GM18873 (cell line): Measurements from ENCODE around the gene CCPG1.
"Not testable (repeated sequence)": the region's sequence is repeated elsewhere in the genome, so short reads cannot be mapped to it uniquely, and the experiment has no call there.

Source experiments
- ATAC-seq: cut with Tn5 transposase; IDR thresholded peaks from one replicate; pipeline ENCODE4 v1.9.1; 2021; ENCODE audit warnings: mild to moderate bottlenecking, moderate library complexity, moderate number of reproducible peaks; ENCODE audit not compliant: unreplicated experiment, low FRiP score

CCPG1 gene, protein sequence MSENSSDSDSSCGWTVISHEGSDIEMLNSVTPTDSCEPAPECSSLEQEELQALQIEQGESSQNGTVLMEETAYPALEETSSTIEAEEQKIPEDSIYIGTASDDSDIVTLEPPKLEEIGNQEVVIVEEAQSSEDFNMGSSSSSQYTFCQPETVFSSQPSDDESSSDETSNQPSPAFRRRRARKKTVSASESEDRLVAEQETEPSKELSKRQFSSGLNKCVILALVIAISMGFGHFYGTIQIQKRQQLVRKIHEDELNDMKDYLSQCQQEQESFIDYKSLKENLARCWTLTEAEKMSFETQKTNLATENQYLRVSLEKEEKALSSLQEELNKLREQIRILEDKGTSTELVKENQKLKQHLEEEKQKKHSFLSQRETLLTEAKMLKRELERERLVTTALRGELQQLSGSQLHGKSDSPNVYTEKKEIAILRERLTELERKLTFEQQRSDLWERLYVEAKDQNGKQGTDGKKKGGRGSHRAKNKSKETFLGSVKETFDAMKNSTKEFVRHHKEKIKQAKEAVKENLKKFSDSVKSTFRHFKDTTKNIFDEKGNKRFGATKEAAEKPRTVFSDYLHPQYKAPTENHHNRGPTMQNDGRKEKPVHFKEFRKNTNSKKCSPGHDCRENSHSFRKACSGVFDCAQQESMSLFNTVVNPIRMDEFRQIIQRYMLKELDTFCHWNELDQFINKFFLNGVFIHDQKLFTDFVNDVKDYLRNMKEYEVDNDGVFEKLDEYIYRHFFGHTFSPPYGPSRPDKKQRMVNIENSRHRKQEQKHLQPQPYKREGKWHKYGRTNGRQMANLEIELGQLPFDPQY

DNA sequence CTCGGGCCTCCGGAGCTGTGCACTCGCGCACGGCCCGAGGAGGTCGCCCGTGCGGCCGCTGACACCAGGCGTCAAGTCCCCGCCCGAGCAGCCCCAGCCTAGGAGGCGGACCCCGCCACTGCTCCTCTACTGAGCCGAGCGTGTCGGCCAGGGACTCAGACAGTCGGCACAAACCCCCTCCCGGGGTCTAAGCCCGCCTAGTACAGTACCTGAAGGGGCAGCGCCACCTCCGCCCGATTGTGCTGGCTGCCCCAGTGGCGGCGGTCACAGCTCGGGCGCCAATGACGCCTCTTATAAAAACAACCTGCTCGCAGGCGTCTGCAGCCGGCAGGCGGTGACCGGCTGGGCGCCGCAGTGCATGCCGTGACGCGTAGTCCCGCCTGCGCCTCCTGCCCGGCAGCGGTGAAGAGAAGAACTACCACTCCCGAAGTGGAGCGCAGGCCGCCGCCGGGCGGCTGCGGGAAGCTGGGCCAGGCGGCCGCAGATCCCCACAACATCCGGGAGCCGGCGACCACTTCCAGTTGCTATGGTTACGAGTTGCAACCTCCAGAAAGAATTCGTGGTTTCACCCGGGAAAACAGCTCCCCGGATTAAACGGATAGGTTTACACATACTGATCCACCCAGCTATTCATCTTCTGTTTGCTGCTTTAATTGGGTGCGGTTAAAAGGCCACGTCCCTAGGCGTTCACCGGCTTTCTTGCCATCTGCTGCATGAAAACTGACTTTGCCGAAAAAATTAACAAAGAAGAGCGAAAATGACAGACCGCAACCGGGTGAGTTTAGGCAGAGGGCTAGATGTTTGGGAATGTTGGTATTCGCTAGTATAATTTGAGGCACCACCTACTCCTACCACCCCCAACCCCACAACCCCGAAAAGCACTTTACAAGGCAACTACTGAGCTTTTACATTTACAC lies at the start of gene CCPG1, which contains the start of gene PIERCE2:
Gene CCPG1, minus strand, starts transcription at position 348 of the 917 bp plus-strand sequence. CDS start 18,935 bp downstream, outside the sequence.
Gene PIERCE2, plus strand, starts transcription at position 484 of the 917 bp plus-strand sequence. Its CDS starts 274 bp downstream, at position 758.
- ATAC-seq, result peak; percentile 94

DNA sequence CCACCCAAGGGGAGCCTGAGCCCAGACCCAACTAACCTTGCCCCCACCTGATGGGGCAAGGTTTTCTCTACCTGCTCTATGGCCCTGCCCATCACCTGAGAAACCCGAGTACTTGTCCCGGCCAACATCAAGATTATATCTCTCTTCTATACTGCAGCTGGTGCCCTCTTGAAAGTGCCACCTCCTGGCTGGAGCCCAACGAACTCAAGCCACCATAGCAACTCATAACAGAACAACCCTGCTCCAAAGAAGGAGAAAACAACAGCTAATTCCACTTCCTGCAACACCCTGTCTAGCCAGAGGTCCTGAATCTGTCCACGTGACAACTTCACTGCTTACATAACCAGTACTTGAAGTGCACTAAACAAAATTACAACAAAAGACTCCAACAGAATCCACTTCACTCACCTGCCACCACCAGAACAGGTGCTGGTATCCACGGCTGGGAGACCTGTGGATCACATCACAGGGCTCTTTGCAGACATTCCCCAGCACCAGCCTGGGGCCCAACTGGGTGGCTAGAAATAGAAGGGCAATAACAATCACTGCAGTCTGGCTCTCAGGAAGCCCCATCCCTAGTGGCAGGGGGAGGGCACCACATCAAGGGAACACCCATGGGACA lies 49.4 kb upstream of the CCPG1 start:
- ATAC-seq, result no peak

DNA sequence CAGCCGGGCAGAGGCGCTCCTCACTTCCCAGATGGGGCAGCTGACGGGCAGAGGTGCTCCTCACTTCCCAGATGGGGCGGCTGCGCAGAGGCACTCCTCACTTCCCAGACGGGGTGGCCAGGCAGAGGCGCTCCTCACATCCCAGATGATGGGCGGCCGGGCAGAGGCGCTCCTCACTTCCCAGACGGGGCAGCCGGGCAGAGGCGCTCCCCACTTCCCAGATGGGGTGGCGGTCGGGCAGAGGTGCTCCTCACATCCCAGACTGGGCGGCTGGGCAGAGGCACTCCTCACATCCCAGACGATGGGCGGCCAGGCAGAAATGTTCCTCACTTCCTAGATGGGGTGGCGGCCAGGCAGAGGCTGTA lies 38.9 kb upstream of the CCPG1 start:
- not testable (repeated sequence) for ATAC-seq

DNA sequence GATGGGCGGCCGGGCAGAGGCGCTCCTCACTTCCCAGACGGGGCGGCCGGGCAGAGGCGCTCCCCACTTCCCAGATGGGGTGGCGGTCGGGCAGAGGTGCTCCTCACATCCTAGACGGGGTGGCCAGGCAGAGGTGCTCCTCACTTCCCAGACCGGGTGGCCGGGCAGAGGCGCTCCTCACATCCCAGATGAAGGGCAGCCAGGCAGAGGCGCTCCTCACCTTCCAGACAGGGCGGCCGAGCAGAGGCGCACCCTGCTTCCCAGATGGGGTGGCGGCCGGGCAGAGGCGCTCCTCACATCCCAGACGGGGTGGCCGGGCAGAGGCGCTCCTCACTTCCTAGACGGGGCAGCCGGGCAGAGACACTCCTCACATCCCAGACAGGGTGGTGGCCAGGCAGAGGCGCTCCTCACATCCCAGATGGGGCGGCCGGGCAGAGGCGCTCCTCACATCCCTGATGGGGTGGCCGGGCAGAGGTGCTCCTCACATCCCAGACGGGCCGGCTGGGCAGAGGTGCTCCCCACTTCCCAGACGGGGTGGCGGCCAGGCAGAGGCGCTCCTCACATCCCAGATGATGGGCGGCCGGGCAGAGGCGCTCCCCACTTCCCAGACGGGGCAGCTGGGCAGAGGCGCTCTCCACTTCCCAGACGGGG lies 38.3 kb upstream of the CCPG1 start:
- ATAC-seq, result not testable (repeated sequence)

- ATAC-seq, result not testable (repeated sequence)
Measured at GRCh38 chr15:55445936-55446335, 37.8 kb upstream of the CCPG1 start.

DNA sequence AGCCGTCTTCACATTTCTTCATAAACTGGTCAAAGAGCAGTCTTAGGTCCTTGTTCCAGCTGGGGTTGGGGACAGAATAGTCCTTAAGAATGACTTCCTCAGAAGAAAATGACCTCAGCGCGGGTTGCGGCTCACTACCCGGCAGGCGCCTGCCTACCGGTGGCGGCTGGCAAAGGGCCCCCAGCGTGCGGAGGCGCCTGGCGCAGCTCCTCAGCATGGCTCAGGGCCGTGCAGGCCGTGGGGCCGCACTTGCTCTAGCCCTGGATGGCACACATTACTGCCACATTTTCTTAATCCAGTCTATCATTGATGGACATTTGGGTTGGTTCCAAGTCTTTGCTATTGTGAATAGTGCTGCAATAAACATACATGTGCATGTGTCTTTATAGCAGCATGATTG lies 35.0 kb upstream of the CCPG1 start:
- ATAC-seq, result not testable (repeated sequence)

GRCh38 chr15:55434989-55435825 lies 27.0 kb upstream of the CCPG1 start:
- no peak for ATAC-seq

DNA sequence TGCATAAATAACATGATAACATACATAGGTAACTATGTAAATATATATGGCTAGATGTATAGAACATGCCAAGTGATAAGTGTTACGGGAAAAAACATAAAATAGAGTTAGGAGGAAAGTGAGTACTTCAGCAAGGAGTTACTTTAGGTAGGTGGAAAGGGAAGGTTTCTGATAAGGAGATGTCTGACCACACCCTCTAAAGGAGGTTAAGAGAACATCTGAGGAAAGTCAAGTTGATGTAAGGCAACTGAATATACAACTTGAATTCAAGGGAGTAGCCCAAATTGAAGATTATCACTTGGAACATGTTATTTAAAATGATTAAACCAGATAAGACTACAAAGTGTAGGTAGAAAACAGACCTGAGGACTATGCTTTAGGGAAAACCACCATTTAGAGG lies 13.9 kb upstream of the CCPG1 start:
- ATAC-seq, result no peak

DNA sequence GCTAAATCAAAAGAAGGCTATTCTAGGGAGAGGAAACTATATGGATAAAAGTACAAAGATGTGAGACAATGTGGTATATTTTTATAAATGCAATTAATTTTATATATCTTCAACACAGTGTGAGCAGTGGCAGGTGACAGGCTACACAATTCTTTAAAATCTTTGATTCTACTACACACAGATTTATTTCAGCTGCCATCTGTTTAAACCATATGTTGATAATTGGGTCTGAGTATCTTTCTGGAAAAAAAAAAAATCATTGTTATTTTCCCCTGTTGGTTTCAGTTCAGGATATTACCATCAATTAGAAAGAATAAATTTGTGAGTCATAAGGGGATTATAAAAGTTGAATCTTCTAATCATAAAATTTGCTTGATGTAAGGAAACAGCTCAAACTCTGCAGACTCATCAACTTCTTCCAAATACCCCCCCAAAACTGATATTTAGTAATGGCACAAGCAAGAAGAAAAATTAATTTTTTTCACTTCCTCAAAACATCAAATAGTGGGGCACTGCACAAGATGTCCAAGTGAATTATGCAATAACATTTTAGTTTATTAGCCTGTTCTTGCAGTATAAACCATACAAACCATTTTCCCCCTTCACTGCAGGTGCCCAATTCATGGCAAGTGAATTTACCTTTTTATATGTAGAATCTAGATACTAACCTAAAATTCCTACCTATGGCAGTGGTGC lies 12.2 kb upstream of the CCPG1 start:
- ATAC-seq, result no peak

- ATAC-seq, result not testable (repeated sequence)
Measured at GRCh38 chr15:55417678-55418077, 9.5 kb upstream of the CCPG1 start.

DNA sequence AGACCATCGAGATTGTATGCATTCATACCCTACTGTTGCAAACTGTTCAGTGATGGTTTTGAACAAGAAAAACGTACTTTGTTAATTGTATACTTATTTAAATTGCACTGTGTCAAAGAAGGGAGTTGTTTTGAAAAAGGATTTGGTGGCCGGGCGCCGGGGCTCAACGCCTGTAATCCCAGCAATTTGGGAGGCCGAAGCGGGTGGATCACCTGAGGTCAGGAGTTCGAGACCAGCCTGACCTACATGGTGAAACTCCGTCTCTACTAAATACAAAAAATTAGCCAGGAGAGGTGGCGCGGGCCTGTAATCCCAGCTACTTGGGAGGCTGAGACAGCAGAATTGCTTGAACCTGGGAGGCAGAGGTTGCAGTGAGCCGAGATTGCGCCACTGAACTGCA lies 817 bp upstream of the CCPG1 start:
- not testable (repeated sequence) for ATAC-seq

- no peak for ATAC-seq
Measured at GRCh38 chr15:55407498-55408011, 604 bp downstream of the CCPG1 start.

GRCh38 chr15:55403531-55403930 lies 4.6 kb downstream of the CCPG1 start:
- no peak for ATAC-seq

DNA sequence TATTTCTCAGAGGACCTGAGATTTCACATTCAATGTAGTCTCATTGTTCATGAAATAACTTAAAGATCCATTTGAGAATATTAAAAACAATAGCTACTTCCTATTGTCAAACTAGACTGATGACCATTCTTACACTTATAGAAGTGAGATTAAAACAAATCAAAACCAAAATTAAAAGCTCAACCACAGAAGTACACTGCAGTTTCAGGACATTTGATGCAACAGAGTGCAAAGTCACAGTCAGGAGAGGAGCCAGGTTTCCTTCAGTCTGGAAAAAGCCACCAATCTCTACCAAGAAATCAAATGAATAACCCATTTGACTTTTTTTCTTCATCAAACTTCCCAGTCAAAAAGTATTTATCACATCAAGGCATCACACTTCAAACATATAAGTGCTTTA lies 5.5 kb downstream of the CCPG1 start:
- ATAC-seq, result peak; percentile 51

DNA sequence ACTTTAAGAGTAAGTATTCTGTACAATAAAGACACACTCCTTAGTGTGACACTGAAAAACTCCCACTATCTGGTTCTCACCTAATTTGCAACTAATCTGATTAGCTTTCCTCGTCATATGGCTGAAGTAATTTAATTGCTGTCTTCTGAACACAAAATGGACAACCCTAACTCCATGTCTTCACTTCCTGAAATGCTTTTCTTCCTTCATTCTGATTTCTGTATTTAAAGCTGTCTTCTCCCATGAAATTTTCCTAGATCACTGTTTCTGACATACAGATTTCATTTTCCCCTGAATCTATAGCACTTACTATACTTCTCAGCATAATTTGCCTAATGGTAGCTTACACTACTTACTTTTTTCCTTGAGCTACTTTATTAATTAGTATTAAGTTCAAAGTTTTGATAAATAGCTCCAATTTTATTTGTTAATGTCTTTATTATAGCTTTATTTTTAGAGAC lies 6.3 kb downstream of the CCPG1 start:
- no peak for ATAC-seq

- not testable (repeated sequence) for ATAC-seq
Measured at GRCh38 chr15:55400050-55400449, 8.1 kb downstream of the CCPG1 start.

DNA sequence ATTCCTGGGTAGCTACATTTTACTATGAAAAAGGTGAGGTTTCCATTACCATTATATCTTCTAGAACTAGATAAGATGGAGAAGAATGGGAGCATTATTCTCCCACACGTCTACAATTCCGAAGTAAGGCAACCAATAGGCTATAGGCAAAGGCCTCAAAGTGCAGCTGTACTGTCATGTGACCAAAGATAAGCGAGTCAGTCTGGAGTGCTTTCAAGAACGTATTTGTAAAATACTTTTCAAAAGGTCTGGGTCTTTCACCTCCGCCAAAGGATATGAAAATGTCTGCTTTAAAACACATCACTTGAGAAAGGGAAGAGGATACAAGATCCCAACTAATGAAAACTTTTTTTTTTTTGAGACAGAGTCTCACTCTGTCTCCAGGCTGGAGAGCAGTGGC lies 9.9 kb downstream of the CCPG1 start:
- ATAC-seq, result no peak

- no peak for ATAC-seq
Measured at GRCh38 chr15:55394694-55395093, 13.5 kb downstream of the CCPG1 start.
